ENCODE results near the gene GATA5.

The GATA5 gene

GRCh38 chr20:62466072-62466760 lies 9.6 kb downstream of the GATA5 start:
- no peak overlapping the region for H3K4me3 ChIP-seq (ENCODE audit: low read depth, low read length)
- no peak for TF ChIP-seq CTCF (IDR thresholded peaks at IDR 0.05; ENCODE audit: borderline replicate concordance, insufficient read depth, low read depth, low read length)

GRCh38 chr20:62464990-62465389 lies 10.8 kb downstream of the GATA5 start:
- no peak overlapping the region for H3K4me3 ChIP-seq (ENCODE audit: low read depth, low read length)
- TF ChIP-seq CTCF (IDR thresholded peaks at IDR 0.05; ENCODE audit: borderline replicate concordance, insufficient read depth, low read depth, low read length), result no peak

GRCh38 chr20:62464425-62464770 lies 11.4 kb downstream of the GATA5 start:
- TF ChIP-seq CTCF (IDR thresholded peaks at IDR 0.05; ENCODE audit: borderline replicate concordance, insufficient read depth, low read depth, low read length), result no peak

GRCh38 chr20:62463651-62464424 lies 12.0 kb downstream of the GATA5 start:
- no peak overlapping the region for H3K4me3 ChIP-seq (ENCODE audit: low read depth, low read length)
- TF ChIP-seq CTCF (IDR thresholded peaks at IDR 0.05; ENCODE audit: borderline replicate concordance, insufficient read depth, low read depth, low read length), result no peak

More at GRCh38 chr20:62464425-62464770, 11.4 kb downstream of the GATA5 start:
- no peak overlapping the region for H3K4me3 ChIP-seq (ENCODE audit: low read depth, low read length)

- no peak for TF ChIP-seq CTCF (IDR thresholded peaks at IDR 0.05; ENCODE audit: borderline replicate concordance, insufficient read depth, low read depth, low read length)
- no peak overlapping the region for H3K4me3 ChIP-seq (ENCODE audit: low read depth, low read length)
Observed at GRCh38 chr20:62462976-62463592, 12.7 kb downstream of the GATA5 start.

- H3K4me3 ChIP-seq (ENCODE audit: low read depth, low read length), result no peak overlapping the region
- TF ChIP-seq CTCF (IDR thresholded peaks at IDR 0.05; ENCODE audit: borderline replicate concordance, insufficient read depth, low read depth, low read length), result no peak
Observed at GRCh38 chr20:62461834-62462233, 14.0 kb downstream of the GATA5 start.

Data from GM12875 (cell line).